Peyer's patch (tissue), 4 donors: ENCODE results near the gene COL6A2.

ENCODE experiments used
- CTCF ChIP-seq, 6 experiments: fragments of 450-650 bp in 4 of 6; fragments of 200-600 bp in 2 of 6; sonication (generic) in 1 of 6; IDR thresholded peaks; one replicate each; pipeline ENCODE4 v1.5.1; 2017 to 2019; ENCODE audit warnings: antibody characterized with exemption in 6 of 6, mild to moderate bottlenecking in 3 of 6, moderate library complexity in 1 of 6
- POLR2A ChIP-seq, 2 donors: fragments of 450-650 bp; IDR thresholded peaks; one replicate each; pipeline ENCODE4 v1.5.1; 2017; ENCODE audit warnings: antibody characterized with exemption in 2 of 2, mild to moderate bottlenecking in 2 of 2, moderate library complexity in 2 of 2

- TF ChIP-seq CTCF (IDR thresholded peaks at IDR 0.05), result no peak
- TF ChIP-seq POLR2A (IDR thresholded peaks at IDR 0.05), result no peak
Measured at GRCh38 chr21:46128106-46128932, 30.4 kb downstream of the COL6A2 start.
